GM18867 (cell line): ENCODE measurements around the gene WFIKKN1.
"Not testable (repeated sequence)": the region's sequence is repeated elsewhere in the genome, so short reads cannot be mapped to it uniquely, and the experiment has no call there.

Experiments
- ATAC-seq: cut with Tn5 transposase; IDR thresholded peaks from one replicate; pipeline ENCODE4 v1.9.1; 2021; ENCODE audit warnings: mild to moderate bottlenecking, moderate library complexity; ENCODE audit not compliant: unreplicated experiment

The WFIKKN1 gene

GRCh38 chr16:595094-595528 is 35.7 kb upstream of the WFIKKN1 start:
- no peak for ATAC-seq

DNA sequence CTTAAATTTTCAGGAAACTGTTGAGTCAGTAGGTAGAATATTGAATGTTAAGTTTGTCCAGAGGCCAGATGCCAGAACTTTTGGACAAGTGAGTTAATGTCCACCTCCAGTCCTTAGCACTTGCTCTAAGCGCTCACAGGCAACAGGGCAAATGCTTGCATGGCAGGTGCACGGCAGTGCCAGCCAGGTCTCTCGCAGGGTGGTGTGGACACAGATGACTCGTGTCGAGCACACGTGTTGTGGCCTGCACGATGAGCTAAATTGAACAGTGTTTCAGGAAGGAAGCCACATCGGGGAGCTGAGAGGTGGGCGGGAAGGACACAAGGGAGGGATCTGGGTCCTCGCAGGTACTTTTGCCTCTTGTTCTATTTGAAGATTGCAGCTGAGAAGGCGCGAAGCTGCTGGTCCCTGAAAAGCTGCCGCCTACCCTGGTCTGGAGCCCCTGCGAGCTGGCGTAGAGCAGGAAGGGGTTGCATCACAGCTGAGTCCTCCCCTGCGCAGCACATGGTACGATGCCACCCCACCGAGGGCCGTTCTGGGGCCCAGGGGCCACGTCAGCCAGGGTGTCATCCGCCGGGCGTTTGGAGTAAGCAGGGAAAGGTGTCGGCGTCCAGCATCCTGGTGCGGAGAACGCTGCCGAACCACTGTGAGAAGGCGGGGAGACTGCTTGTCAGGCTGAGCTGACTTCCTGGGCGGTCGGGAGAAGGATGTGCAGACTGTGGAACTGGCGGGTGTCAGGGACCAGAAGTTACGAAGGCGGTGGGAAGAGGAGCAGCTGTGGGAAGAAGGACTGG is 34.6 kb upstream of the WFIKKN1 start:
- ATAC-seq, result no peak

DNA sequence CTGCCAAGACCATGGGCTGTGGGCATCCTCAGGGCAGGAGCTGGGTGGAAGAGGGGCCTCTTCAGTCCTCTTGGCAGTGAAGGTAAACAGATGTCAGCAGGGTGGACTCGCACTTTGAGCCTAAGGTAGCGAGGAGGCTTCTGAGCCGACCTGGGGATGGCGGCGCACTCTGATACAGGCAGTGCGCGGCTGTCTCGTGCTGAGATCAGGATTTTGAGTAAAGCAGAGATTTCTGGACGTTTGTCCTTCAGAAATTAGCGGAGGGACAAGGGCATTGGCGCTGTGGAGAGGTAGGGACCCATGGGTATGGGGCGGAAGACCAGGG is 34.1 kb upstream of the WFIKKN1 start:
- no peak for ATAC-seq

DNA sequence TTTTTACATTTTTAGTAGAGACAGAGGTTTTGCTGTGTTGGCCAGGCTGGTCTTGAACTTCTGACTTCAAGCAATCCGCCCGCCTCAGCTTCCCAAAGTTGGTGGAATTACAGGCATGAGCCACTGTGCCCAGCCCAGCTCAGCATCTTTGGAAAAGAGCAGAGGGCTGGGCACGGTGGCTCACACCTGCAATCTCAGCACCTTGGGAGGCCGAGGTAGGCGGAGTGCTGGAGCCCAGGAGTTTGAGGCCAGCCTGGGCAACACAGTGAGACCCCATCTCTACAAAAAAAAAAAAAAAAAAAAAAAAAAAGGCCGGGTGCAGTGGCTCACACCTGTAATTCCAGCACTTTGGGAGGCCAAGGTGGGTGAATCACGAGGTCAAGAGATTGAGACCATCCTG is 33.1 kb upstream of the WFIKKN1 start:
- ATAC-seq, result not testable (repeated sequence)

DNA sequence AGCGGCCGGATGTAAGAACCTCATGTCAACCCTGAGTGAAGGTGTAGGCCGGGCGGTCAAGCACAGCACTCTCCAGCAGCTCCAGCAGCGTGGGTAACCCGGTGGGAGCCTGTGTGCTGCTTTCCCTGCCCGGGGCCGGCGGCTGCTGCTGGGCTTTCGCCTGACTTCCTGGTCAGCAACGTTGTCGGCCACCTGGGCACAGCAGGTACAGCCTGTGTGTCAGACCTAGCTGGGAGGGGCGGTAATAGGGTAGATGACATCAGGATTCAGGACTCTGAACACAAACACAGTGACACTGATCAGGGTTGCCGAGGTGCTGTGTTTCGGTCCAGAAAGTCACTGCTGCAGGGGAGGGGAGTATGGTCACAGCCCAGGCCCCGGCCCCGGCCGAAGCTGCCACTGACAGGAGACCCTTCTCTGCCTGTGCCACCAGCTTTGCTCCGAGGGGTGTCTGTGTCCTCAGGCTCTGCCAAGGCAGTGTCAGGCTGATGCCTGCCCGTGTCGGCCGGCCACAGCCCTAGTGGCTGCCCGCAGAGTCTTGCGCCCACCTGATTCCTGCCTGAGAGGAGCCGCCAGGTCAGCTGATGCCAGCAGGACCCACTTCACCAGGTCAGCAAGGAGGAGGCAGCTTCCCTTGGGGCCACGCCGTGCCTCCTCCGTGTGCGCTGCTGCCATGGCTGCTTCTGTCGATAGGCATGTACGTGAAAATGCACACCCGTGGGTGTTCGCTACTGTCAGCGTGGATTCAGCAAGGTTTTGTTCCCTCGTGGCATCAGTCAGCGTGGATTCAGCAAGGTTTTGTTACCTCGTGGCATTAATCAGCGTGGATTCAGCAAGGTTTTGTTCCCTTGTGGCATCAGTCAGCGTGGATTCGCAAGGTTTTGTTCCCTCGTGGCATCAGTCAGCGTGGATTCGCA is 31.7 kb upstream of the WFIKKN1 start:
- no peak for ATAC-seq

- no peak for ATAC-seq
Measured at GRCh38 chr16:600781-601180, 30.0 kb upstream of the WFIKKN1 start.

- ATAC-seq, result no peak
Measured at GRCh38 chr16:603933-604332, 26.9 kb upstream of the WFIKKN1 start.

DNA sequence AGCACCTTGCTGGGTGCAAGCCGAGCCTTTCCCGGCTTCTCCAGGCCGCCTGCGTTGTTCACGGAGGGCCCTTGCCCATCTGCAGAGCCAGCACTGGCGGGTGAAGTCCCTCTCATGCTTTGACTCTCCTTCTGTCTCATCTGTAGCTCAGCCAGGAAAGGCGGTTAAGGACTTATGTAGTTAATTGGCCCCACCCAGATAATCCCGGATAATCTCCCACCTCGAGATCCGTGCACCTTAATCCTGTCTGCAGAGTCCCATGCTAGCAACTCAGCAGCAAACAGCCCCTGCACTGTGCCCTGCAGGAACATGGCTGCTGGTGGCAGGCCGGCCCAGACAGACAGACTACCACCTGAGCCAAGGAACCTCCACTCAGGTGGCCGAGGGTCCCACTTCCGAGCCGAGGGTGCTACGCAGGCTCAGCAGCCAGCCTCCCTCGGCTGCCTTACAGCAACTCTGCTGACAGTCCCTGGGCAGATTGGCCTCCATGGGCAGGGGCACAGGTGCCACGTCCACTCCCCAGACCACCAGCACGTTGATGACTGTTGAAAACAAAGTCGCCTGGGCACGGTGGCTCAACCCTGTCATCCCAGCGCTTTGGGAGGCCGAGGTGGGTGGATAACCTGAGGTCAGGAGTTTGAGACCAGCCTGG is 24.0 kb upstream of the WFIKKN1 start:
- no peak for ATAC-seq

DNA sequence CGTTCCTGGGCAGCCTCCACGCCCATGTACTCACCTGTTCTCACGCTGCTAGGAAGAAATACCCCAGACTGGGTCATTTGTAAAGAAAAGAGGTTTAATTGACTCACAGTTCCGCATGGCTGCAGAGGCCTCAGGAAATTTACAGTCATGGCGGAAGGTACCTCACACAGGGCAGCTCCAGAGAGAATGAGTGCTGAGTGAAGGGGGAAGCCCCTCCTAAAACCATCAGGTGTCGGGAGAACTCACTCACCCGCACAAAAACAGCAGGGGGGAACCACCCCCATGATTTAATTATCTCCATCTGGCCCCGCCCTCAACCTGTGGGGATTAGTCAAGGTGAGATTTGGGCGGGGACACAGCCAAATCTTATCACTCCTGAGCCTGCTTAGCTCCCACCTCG is 22.8 kb upstream of the WFIKKN1 start:
- ATAC-seq, result no peak

DNA sequence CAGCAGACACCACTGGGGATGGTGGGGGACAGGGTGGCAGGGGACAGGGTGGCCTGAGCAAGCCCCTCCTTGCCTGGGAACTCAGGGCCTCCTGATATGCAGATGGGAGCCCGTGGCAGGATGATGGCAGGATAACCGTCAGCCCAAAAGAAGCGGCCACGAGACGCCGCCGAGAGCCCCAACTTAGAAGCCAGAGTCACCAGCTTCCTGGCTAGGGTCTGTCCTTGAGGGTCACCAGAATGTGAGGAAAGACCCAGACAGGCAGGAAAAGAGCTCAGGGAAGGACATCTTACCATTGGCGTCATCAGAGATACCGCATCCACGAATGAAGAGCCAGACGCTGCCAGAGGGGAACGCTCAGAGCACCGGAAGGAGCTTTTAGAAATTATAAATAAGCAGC is 21.5 kb upstream of the WFIKKN1 start:
- ATAC-seq, result no peak

GRCh38 chr16:609984-610383 is 20.8 kb upstream of the WFIKKN1 start:
- no peak for ATAC-seq

DNA sequence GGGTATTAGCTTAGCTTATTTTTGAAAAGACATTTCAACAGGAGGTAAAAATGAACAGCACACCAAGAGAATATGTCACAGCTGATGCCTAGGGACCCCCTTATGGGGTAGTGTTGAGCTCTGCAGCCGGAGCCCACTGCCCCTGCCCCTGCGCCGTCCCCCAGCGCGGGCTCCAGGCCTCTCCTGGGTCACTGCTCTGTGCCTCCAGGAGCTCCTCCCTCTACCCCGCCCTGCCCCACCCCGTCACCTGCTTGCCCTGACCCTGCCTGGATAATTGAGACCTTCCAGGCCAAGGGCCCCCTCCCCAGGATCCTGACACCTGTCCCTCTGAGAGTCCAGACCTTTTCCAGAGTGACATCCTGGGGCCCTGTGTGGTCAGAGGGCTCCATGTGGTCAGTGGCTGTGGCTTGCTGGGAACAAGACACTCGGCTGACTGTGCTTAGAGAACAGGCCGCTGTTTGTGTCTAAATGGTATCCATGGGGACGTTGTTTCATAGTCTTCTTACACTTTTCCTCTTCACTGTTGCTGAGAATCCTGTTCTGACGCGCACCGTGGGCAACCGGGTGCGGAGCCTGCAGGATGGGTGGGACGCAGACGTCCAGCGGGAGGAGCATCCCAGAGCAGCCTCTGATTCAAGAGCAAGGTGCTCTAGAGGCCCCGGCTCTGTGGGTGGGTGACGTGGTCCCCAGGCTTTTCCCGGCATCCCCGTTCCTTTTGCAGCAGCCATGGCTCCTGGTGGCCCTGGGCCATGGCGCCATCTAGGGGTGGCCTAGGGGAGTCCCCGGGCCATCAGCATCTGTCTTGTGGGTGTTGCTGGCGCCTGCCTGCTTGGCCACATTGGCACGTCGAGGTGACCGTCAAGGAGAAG is 20.0 kb upstream of the WFIKKN1 start:
- ATAC-seq, result no peak

DNA sequence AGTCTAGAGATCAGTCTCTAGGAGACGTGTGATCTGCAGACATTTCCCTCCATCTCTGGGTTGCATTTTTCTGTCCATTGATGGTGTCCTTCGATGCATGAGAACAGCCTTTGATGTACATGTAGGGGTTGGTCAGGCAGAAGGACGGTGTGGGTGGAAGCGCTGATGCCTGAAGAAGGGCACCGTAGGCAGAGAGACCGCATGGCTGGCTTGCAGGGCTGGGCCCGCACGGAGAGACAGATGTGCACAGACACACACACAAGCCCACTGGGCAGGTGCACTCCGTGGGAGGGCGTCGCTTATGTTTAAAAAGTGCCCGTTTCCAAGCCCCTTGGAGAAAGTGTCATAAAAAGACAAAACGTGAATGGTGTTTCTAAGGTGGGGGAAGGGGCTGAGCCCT is 15.7 kb upstream of the WFIKKN1 start:
- ATAC-seq, result no peak

GRCh38 chr16:616733-617586 is 13.8 kb upstream of the WFIKKN1 start:
- no peak for ATAC-seq

DNA sequence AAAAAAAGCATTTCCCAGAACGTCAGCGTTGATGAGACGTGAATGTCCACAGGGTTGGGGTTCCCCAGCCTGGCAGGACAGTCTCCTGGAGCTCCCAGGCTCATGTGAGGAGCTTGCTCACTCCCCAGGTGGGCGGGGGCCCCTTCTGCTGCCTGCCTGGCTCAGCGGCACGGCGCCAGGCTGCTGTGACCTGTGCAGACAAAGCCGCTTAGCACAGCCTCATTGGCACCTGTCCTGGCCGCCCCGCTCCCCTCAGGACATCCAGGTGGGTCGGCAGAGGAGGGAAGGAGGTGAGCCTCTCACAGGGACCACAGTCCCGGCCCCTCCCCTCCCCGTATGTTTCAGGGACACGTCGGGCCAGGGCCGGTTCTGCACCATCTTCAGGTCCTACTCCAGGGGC is 12.9 kb upstream of the WFIKKN1 start:
- no peak for ATAC-seq

- no peak for ATAC-seq
Measured at GRCh38 chr16:619476-620100, 11.2 kb upstream of the WFIKKN1 start.

DNA sequence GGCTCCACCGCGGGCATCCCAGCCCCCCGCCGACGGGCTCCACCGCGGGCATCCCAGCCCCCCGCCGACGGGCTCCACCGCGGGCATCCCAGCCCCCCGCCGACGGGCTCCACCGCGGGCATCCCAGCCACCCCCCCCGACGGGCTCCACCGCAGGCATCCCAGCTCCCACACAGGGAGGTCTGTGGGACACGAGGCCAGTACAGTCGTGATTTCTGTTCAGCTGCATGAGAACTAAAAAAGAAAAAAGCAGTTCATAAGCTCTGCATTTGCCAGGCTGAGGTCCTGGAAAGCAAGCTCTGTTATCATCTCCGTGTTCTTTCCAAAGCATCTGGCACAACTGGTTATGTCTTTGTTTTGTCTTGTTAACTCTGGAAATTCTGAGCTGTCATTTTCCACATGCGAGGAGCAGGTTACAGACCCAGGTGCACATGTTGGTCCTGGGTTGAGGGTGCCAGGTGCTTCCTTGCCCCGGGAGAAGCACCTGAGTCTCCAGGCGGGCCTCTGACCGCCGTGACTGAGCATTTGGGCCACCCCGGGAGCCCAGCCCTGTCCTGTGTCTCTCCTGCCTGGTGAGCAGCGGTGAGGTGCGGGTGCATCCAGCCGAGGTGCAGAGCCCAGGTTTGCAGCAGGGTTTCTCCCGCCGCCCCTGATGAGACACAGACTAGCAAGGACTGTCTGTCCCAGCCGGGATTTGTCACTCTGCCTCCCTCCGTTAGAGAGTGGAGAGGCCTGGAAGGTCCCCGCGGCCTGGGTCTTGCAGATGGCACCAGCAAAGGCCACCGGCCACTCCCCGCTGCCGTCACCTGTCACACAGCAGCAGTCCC is 9.9 kb upstream of the WFIKKN1 start:
- no peak for ATAC-seq

GRCh38 chr16:621526-622105 is 9.2 kb upstream of the WFIKKN1 start:
- ATAC-seq, result no peak
